ENCODE measurements around the gene SNTG2. TPM values are rescaled to one million over a fixed set of nuclear protein-coding genes. Genes with fewer than 3 reads are reported as not detected.

Gene SNTG2
- total RNA-seq, 2 experiments from 2014 or later = not detected

GRCh38 chr2:1079873-1080799 lies 129.5 kb downstream of the SNTG2 start:
- H3K9me3 ChIP-seq (ENCODE audit: low read length) = no peaks in the 10 kb centered on the region
- ChIA-PET POLR2A (interaction anchor here (0.6 kb wide), 1 partner anchor 78 kb away, joined by 3 read pairs; no protein-coding TSS in a partner anchor), CTCF (ENCODE audit: unreplicated experiment) (no interaction called here)
- H3K4me3 ChIP-seq (ENCODE audit: low read depth, low read length, poor library complexity, severe bottlenecking) = no peak overlapping the region
- H3K4me2 ChIP-seq (ENCODE audit: low read length) = no peak overlapping the region
- H3K9me2 ChIP-seq (ENCODE audit: insufficient read depth, low read length) = no peaks in the 10 kb centered on the region
- intact Hi-C loops (cut with micrococcal nuclease; ENCODE audit: unreplicated experiment) = no loop called here
- DNase-seq (ENCODE audit: low spot score) = no peak
- H3K4me1 ChIP-seq (ENCODE audit: insufficient read depth, low read length, poor library complexity, severe bottlenecking) = no peaks in the 10 kb centered on the region
- no peaks in the 10 kb centered on the region for H3K36me3 ChIP-seq (ENCODE audit: insufficient read depth, low read length)
- BruUV-seq (replicated peaks) = no TSS peak
- H2AFZ ChIP-seq (ENCODE audit: low read length) = no peak overlapping the region
- no peak overlapping the region for H3K27ac ChIP-seq (ENCODE audit: low read depth, low read length, poor library complexity, severe bottlenecking)
- no peaks in the 10 kb centered on the region for H4K20me1 ChIP-seq (ENCODE audit: insufficient read depth, low read length)
- no peaks in the 10 kb centered on the region for H3K79me2 ChIP-seq (ENCODE audit: insufficient read depth, low read depth, low read length)
- TF ChIP-seq EZH2phosphoT487 (IDR thresholded peaks at IDR 0.05; ENCODE audit: borderline replicate concordance, low read depth, low read length) (no peak), CTCF (conservative IDR thresholded peaks at IDR 0.05; ENCODE audit: low read length) (no peak)

DNA sequence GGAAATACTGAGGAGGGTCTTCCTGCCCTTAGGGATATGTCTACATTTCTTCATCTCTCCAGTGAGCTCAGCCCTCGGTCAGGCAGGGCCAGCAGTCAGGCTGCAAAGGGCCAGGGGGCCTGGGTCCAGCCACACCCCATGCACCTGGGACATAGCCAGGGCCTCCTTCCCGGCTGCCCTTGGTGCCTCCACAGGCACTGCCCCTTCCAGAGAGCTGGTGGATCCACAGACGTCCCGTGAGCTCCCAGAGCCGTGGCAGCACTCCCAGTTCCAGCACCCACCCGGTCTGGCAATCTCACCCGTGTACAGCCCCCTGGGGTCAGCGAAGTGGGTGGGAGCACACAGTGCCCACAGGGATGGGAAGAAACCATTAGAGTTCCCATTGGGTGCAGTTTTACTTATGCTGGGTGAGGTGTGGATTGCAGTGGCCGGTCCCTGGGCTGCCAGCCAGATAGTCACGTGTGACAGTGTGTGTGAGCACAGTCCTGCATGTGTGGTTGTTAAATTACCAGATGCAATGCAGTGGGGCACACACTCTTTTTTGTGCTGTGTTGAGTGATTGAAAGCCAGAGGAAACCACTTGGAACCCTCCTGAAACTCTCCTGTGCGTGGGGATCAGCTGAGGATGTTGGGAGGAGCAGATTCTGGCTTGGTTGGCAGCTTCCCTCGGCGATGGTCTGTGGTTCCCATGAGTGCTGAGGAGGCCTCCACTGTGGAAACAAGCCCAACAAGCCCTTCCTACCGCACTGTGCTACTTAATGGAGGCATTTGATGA lies 131.0 kb downstream of the SNTG2 start:
- H3K4me1 ChIP-seq (ENCODE audit: insufficient read depth, low read length, poor library complexity, severe bottlenecking) = no peaks in the 10 kb centered on the region
- no TSS peak for BruUV-seq (replicated peaks)

More for the DNA sequence above, 131.0 kb downstream of the SNTG2 start:
- no peak overlapping the region for H3K27ac ChIP-seq (ENCODE audit: low read depth, low read length, poor library complexity, severe bottlenecking)
- ChIA-PET POLR2A (no interaction called here), CTCF (ENCODE audit: unreplicated experiment) (no interaction called here)
- no peaks in the 10 kb centered on the region for H3K36me3 ChIP-seq (ENCODE audit: insufficient read depth, low read length)
- H3K9me3 ChIP-seq (ENCODE audit: low read length) = no peaks in the 10 kb centered on the region
- H4K20me1 ChIP-seq (ENCODE audit: insufficient read depth, low read length) = no peaks in the 10 kb centered on the region
- no peak overlapping the region for H3K4me2 ChIP-seq (ENCODE audit: low read length)
- TF ChIP-seq EZH2phosphoT487 (IDR thresholded peaks at IDR 0.05; ENCODE audit: borderline replicate concordance, low read depth, low read length) (no peak), CTCF (conservative IDR thresholded peaks at IDR 0.05; ENCODE audit: low read length) (no peak)
- H3K79me2 ChIP-seq (ENCODE audit: insufficient read depth, low read depth, low read length) = no peaks in the 10 kb centered on the region
- intact Hi-C loops (cut with micrococcal nuclease; ENCODE audit: unreplicated experiment) = no loop called here
- no peaks in the 10 kb centered on the region for H3K9me2 ChIP-seq (ENCODE audit: insufficient read depth, low read length)
- no peak for DNase-seq (ENCODE audit: low spot score)
- no peak overlapping the region for H2AFZ ChIP-seq (ENCODE audit: low read length)
- no peak overlapping the region for H3K4me3 ChIP-seq (ENCODE audit: low read depth, low read length, poor library complexity, severe bottlenecking)
